Measurements from ENCODE around the gene CDC42SE2.

- TF ChIP-seq CTCF (IDR thresholded peaks at IDR 0.05) = no peak
- no peak for TF ChIP-seq POLR2A (IDR thresholded peaks at IDR 0.05)
These were observed 806 bp upstream of the CDC42SE2 start for GRCh38 chr5:131262953-131263541.
